ENCODE results near the gene KCNJ5.

DNA sequence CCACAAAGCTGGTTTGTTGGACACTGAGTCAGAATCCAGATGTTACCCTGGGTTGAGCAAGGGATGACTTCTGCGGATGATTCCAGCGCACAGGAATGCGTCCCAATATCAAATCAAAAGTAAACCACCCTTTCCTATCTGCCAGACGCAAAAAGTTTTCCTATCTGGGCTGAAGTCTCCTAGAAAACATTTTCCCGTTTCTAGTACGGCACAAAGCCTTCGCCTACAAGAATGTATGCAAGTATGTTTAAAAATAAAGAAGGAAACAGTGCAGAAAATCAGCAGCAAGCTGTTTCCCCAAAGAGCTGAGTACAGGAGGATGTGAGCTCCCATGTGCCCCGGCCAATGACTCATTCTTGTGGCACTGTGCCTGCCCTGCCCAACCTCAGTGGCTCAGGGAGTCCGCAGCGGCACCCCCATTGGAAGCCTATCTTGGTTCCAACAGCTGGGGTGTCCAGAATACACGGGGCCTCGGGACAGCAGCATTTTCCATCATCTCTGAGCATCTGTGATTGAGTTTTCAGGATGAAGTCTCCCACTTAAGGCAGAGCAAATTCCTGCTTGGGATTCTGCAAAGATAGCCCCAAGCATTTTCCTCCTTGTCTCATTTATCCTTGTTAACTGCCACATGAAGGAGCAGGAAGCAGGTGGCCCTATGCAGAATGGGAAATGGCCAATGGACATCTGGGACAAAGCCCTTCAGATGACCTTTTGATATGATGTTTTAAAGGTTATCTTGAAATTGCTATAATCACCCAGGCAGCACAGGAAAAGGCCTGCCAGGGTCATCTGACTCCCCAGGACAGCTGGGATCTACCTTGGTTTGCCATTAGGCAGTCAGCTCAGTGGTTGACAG is 17.5 kb downstream of the KCNJ5 start:
- no peak for TF ChIP-seq CEBPB (IDR thresholded peaks at IDR 0.05)
- no peak for TF ChIP-seq TAF1 (IDR thresholded peaks at IDR 0.05; ENCODE audit: low read depth)
- TF ChIP-seq RAD21 (IDR thresholded peaks at IDR 0.05; ENCODE audit: low read depth), result no peak
- TF ChIP-seq YY1 (IDR thresholded peaks at IDR 0.05; ENCODE audit: low read depth), result no peak
- TF ChIP-seq, protein P1, sequence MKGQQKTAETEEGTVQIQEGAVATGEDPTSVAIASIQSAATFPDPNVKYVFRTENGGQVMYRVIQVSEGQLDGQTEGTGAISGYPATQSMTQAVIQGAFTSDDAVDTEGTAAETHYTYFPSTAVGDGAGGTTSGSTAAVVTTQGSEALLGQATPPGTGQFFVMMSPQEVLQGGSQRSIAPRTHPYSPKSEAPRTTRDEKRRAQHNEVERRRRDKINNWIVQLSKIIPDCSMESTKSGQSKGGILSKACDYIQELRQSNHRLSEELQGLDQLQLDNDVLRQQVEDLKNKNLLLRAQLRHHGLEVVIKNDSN (IDR thresholded peaks at IDR 0.05), result no peak
- no peak for TF ChIP-seq EP300 (IDR thresholded peaks at IDR 0.05; ENCODE audit: borderline replicate concordance)
- no peak for TF ChIP-seq FOXM1 (IDR thresholded peaks at IDR 0.05; ENCODE audit: borderline replicate concordance, low read depth)
- no peak for TF ChIP-seq TCF12 (IDR thresholded peaks at IDR 0.05; ENCODE audit: low read depth)
- TF ChIP-seq EGR1 (IDR thresholded peaks at IDR 0.05), result no peak
- TF ChIP-seq, protein P2, sequence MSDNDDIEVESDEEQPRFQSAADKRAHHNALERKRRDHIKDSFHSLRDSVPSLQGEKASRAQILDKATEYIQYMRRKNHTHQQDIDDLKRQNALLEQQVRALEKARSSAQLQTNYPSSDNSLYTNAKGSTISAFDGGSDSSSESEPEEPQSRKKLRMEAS (IDR thresholded peaks at IDR 0.05), result peak; percentile 30; the same call in 1 of the 2 replicates
- TF ChIP-seq CREB1 (IDR thresholded peaks at IDR 0.05; ENCODE audit: low read depth), result no peak
